Astrocyte (in vitro differentiated cells and primary cell): ENCODE measurements around the gene FAM240A.

ENCODE experiments used
- CTCF ChIP-seq: IDR thresholded peaks from 2 replicates; pipeline ENCODE4 v1.5.1; 2011; ENCODE audit warnings: low read depth, mild to moderate bottlenecking, inconsistent platforms, low read length, moderate library complexity; ENCODE audit not compliant: insufficient read depth
- EZH2 ChIP-seq: IDR thresholded peaks from 2 replicates; pipeline ENCODE4 v1.6.1; 2012; ENCODE audit warnings: mild to moderate bottlenecking, low read length, inconsistent platforms; ENCODE audit not compliant: insufficient read depth

- TF ChIP-seq CTCF (no peak), EZH2 (no peak)
These were observed 46.7 kb upstream of the FAM240A start for GRCh38 chr3:46565607-46566039.
